ENCODE results near the gene CHST14.

CHST14 gene

DNA sequence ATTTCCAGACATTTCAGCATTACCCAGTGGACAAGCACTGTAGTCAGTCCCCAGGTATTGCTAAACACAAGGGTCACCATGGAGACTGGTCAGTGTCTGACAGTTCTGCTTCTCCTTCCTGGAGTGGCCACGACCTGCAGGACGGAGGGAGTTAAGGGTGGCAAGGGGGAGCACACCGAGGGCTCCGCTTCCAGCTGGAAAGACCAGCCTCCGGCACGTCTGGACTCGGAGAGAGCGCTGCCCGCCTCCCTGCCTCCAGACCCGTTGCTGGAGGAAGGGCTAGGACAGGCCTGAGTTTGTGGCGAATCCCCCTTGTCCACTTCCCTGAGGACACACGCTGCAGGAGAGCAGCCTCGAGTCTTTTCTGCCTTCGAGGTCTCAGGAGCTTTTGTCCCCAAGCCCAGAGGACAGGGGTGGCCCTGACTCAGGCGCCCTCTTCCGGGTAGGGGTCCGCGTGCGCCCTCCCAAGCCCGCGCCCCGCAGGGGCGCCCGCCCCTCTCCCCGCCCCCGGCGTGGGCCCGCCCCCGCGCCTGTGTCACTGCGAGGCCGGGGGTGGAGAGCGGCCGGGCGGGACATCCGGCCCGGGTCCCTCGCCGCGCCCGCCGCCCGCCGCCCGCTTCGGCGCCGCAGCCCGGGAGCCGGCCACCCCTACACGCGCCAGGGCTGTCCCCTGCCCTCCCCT, at the start of gene CHST14:
Gene CHST14 (plus strand): TSS at position 562 of the 682 bp plus-strand sequence. CDS start 230 bp downstream, outside the sequence.
- Histone ChIP-seq H3K9me3 (ENCODE audit: control insufficient read depth, insufficient read depth, low read length) (no peaks in the 10 kb centered on the region), H4K20me1 (ENCODE audit: control insufficient read depth, insufficient read depth, low read depth, low read length) (no peaks in the 10 kb centered on the region), H3F3A (ENCODE audit: control insufficient read depth, insufficient read depth) (peaks cover 14% of the 10 kb centered on the region), H3K27ac (ENCODE audit: low read depth, low read length) (no peak within 1 kb of the TSS), H3K9me2 (replicated peaks; ENCODE audit: control insufficient read depth, low read length) (no peaks in the 10 kb centered on the region), H3K4me2 (ENCODE audit: low read length) (peak within 1 kb of the TSS; percentile 90), H3K27me3 (ENCODE audit: control insufficient read depth, low read length) (no peaks in the 10 kb centered on the region; the same call in 1 of the 2 replicates), H3K36me3 (ENCODE audit: control insufficient read depth, low read length) (0 out of 2 replicates have a peak, but pooled peaks cover 3% of the 10 kb centered on the region), H3K79me2 (ENCODE audit: control insufficient read depth, low read length) (peaks cover 3% of the 10 kb centered on the region; the same call in 1 of the 2 replicates), H3K4me1 (ENCODE audit: control insufficient read depth, low read length) (peaks cover 15% of the 10 kb centered on the region), H3K4me3 (ENCODE audit: low read length) (peak within 1 kb of the TSS; percentile 76)
- no peak for TF ChIP-seq EZH2phosphoT487 (IDR thresholded peaks at IDR 0.05; ENCODE audit: borderline replicate concordance, low read length)
- TF ChIP-seq, protein P1, sequence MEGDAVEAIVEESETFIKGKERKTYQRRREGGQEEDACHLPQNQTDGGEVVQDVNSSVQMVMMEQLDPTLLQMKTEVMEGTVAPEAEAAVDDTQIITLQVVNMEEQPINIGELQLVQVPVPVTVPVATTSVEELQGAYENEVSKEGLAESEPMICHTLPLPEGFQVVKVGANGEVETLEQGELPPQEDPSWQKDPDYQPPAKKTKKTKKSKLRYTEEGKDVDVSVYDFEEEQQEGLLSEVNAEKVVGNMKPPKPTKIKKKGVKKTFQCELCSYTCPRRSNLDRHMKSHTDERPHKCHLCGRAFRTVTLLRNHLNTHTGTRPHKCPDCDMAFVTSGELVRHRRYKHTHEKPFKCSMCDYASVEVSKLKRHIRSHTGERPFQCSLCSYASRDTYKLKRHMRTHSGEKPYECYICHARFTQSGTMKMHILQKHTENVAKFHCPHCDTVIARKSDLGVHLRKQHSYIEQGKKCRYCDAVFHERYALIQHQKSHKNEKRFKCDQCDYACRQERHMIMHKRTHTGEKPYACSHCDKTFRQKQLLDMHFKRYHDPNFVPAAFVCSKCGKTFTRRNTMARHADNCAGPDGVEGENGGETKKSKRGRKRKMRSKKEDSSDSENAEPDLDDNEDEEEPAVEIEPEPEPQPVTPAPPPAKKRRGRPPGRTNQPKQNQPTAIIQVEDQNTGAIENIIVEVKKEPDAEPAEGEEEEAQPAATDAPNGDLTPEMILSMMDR (IDR thresholded peaks at IDR 0.05; ENCODE audit: low read depth, low read length, poor library complexity, severe bottlenecking): no peak

DNA sequence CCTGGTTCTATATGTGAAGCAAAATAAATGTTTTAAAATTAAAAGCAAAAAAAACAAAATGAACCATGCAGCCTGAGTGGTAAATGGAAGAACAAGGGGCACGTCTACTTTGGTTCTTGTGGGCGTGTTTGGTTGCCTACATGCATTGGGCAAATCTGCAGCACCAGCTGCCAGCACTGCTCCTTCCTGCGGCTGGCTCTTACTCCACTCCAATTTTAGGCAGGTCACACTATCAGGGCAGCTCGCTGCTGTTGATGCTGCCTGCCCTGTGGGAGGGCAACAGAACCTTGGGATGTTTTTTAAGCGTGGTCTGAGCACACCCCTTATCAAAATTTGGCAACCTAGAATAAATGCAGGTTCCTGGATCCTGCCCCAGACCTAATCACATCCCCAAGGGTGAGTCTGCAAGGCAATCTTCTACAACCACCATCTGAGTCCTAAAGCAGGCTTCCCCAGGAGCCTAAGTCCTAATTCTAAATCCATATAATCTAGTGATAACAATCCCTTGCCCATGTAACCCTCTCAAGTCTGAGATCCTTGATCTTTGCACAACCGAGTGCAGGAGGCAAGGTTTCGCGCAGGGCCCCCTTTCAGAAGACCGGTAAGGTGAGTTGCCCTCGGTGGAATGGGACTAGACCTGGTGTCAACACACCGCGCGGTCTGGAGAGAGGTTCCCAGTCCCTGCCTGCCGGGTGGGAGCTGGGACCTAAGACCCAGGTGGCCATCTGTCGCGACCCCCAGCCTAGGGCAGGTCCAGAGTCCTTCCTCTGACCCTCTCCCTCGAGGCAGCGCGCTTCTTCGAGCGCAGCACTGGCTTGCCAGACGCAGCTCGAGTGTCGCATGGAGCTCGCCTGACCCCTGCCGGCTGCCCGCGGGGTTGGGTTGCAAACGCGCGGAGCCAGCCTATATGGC, 49.3 kb upstream of the CHST14 start:
- H3K4me3 ChIP-seq (ENCODE audit: low read length): no peak overlapping the region
- peaks cover 3% of the 10 kb centered on the region; the same call in 1 of the 2 replicates for H3K27me3 ChIP-seq (ENCODE audit: control insufficient read depth, low read length)
- no peak overlapping the region for H3K27ac ChIP-seq (ENCODE audit: low read depth, low read length)
- H4K20me1 ChIP-seq (ENCODE audit: control insufficient read depth, insufficient read depth, low read depth, low read length): no peaks in the 10 kb centered on the region
- no peaks in the 10 kb centered on the region for H3K9me3 ChIP-seq (ENCODE audit: control insufficient read depth, insufficient read depth, low read length)
- TF ChIP-seq EZH2phosphoT487 (IDR thresholded peaks at IDR 0.05; ENCODE audit: borderline replicate concordance, low read length): no peak
- TF ChIP-seq, protein P1 (IDR thresholded peaks at IDR 0.05; ENCODE audit: low read depth, low read length, poor library complexity, severe bottlenecking): peak; percentile 86
- no peaks in the 10 kb centered on the region for H3F3A ChIP-seq (ENCODE audit: control insufficient read depth, insufficient read depth)
- peaks cover 3% of the 10 kb centered on the region; the same call in 1 of the 2 replicates for H3K36me3 ChIP-seq (ENCODE audit: control insufficient read depth, low read length)
- H3K4me2 ChIP-seq (ENCODE audit: low read length): peak overlapping the region; percentile 45
- H3K79me2 ChIP-seq (ENCODE audit: control insufficient read depth, low read length): no peaks in the 10 kb centered on the region
- H3K9me2 ChIP-seq (replicated peaks; ENCODE audit: control insufficient read depth, low read length): no peaks in the 10 kb centered on the region
- peaks cover 3% of the 10 kb centered on the region; the same call in 1 of the 2 replicates for H3K4me1 ChIP-seq (ENCODE audit: control insufficient read depth, low read length)

DNA sequence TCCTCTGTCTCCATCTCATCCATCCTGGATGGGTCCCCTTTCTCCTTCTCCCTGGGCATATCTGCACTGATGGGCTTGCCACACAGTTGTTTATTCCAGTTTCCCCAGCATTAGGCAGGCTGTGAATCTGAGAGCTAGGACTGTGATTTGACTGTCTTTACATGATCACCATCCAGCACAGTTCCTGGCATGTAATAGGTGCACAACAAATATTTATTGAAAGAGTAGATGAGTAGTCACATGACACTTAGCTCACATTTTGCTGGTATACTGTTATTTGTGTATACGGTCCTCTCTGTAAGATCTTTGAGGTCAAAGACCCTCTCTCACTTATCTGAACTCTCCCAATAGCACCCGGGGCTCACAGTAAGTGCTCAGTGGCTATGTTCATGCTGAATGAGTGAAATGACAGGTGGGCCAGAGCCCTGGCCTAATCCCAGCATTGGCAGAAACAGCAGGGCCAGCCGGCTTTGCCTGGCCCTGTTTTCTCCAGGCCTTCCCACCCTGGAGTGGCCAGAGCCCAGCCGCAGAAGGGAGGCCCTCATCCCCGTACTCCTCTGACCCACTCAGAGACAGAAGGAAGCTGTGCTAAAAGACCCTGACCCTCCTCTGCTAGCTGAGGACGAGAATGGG, 46.2 kb upstream of the CHST14 start:
- no peaks in the 10 kb centered on the region for H4K20me1 ChIP-seq (ENCODE audit: control insufficient read depth, insufficient read depth, low read depth, low read length)
- H3K27me3 ChIP-seq (ENCODE audit: control insufficient read depth, low read length): peaks cover 12% of the 10 kb centered on the region
- no peaks in the 10 kb centered on the region for H3K36me3 ChIP-seq (ENCODE audit: control insufficient read depth, low read length)
- H3F3A ChIP-seq (ENCODE audit: control insufficient read depth, insufficient read depth): no peaks in the 10 kb centered on the region
- TF ChIP-seq, protein P1 (IDR thresholded peaks at IDR 0.05; ENCODE audit: low read depth, low read length, poor library complexity, severe bottlenecking): no peak
- no peak for TF ChIP-seq EZH2phosphoT487 (IDR thresholded peaks at IDR 0.05; ENCODE audit: borderline replicate concordance, low read length)
- no peaks in the 10 kb centered on the region for H3K9me2 ChIP-seq (replicated peaks; ENCODE audit: control insufficient read depth, low read length)
- H3K4me1 ChIP-seq (ENCODE audit: control insufficient read depth, low read length): peaks cover 3% of the 10 kb centered on the region; the same call in 1 of the 2 replicates
- H3K79me2 ChIP-seq (ENCODE audit: control insufficient read depth, low read length): no peaks in the 10 kb centered on the region
- no peak overlapping the region for H3K4me3 ChIP-seq (ENCODE audit: low read length)
- H3K27ac ChIP-seq (ENCODE audit: low read depth, low read length): no peak overlapping the region
- H3K4me2 ChIP-seq (ENCODE audit: low read length): no peak overlapping the region
- no peaks in the 10 kb centered on the region for H3K9me3 ChIP-seq (ENCODE audit: control insufficient read depth, insufficient read depth, low read length)

Data from DOHH2 (cell line).